ENCODE data around the gene ZNF560. TPM values are rescaled to one million over a fixed set of nuclear protein-coding genes. Genes with fewer than 3 reads are reported as not detected.

Gene ZNF560
- total RNA-seq, 1 experiment from 2014 or later: not detected

- BruUV-seq (replicated peaks): no TSS peak
- ChIA-PET POLR2A (no interaction called here), CTCF (no interaction called here)
- Histone ChIP-seq H3K4me3 (ENCODE audit: low read depth in 2 of 2, low read length in 2 of 2) (no peak overlapping the region), H3K9me3 (ENCODE audit: control insufficient read depth, insufficient read depth, low read depth, low read length) (peaks cover 7% of the 10 kb centered on the region; the same call in 1 of the 2 replicates), H3K27me3 (ENCODE audit: control insufficient read depth, insufficient read depth, low read length) (no peaks in the 10 kb centered on the region), H3K4me1 (ENCODE audit: control insufficient read depth, insufficient read depth, low read length) (no peaks in the 10 kb centered on the region), H3K27ac (ENCODE audit: low read length) (no peak overlapping the region), H3K36me3 (ENCODE audit: control insufficient read depth, insufficient read depth, low read length) (no peaks in the 10 kb centered on the region)
- ATAC-seq (no peak), DNase-seq (ENCODE audit: low read depth, low spot score) (no peak)
- in situ Hi-C loops (cut with HindIII; ENCODE audit: low pct_unique_long_range_greater_than_20kb, low sequenced_read_pairs): no loop called here
- TF ChIP-seq CTCF (IDR thresholded peaks at IDR 0.05) (no peak), REST (IDR thresholded peaks at IDR 0.05; ENCODE audit: insufficient read depth in 1 of 2, low read depth in 2 of 2, low read length in 1 of 2) (no peak), TCF7L2 (IDR thresholded peaks at IDR 0.05; ENCODE audit: low read depth, low read length) (no peak), POLR2AphosphoS5 (IDR thresholded peaks at IDR 0.05; ENCODE audit: low read depth, low read length) (no peak), SIN3A (IDR thresholded peaks at IDR 0.05; ENCODE audit: borderline replicate concordance, insufficient read depth, low read depth, low read length) (no peak)
- intact Hi-C loops (cut with micrococcal nuclease; ENCODE audit: unreplicated experiment): no loop called here
Measured at GRCh38 chr19:9535934-9536333, 37.5 kb upstream of the ZNF560 start.

- Histone ChIP-seq H3K27me3 (ENCODE audit: control insufficient read depth, insufficient read depth, low read length) (no peaks in the 10 kb centered on the region), H3K4me1 (ENCODE audit: control insufficient read depth, insufficient read depth, low read length) (no peaks in the 10 kb centered on the region), H3K27ac (ENCODE audit: low read length) (no peak overlapping the region), H3K4me3 (ENCODE audit: low read depth in 2 of 2, low read length in 2 of 2) (no peak overlapping the region), H3K36me3 (ENCODE audit: control insufficient read depth, insufficient read depth, low read length) (0 out of 2 replicates have a peak, but pooled peaks cover 2% of the 10 kb centered on the region), H3K9me3 (ENCODE audit: control insufficient read depth, insufficient read depth, low read depth, low read length) (peaks cover 39% of the 10 kb centered on the region)
- DNase-seq (ENCODE audit: low read depth, low spot score) (no peak), ATAC-seq (no peak)
- ChIA-PET POLR2A (no interaction called here), CTCF (no interaction called here)
- no TSS peak for BruUV-seq (replicated peaks)
- no peak for TF ChIP-seq POLR2AphosphoS5 (IDR thresholded peaks at IDR 0.05; ENCODE audit: low read depth, low read length)
- no peak for TF ChIP-seq CTCF (IDR thresholded peaks at IDR 0.05)
- no peak for TF ChIP-seq REST (IDR thresholded peaks at IDR 0.05; ENCODE audit: insufficient read depth in 1 of 2, low read depth in 2 of 2, low read length in 1 of 2)
- TF ChIP-seq TCF7L2 (IDR thresholded peaks at IDR 0.05; ENCODE audit: low read depth, low read length): no peak
- no peak for TF ChIP-seq SIN3A (IDR thresholded peaks at IDR 0.05; ENCODE audit: borderline replicate concordance, insufficient read depth, low read depth, low read length)
- in situ Hi-C loops (cut with HindIII; ENCODE audit: low pct_unique_long_range_greater_than_20kb, low sequenced_read_pairs) (no loop called here), intact Hi-C loops (cut with micrococcal nuclease; ENCODE audit: unreplicated experiment) (no loop called here)
Measured at GRCh38 chr19:9531933-9532332, 33.5 kb upstream of the ZNF560 start.
